Stimulated activated CD8-positive, alpha-beta memory T cell treated with anti-CD3 and anti-CD28 coated beads, Interleukin-12 subunit alpha, Interleukin-12 subunit beta, amount 100 ng/mL, for 24 hours (primary cell): ENCODE data around the gene UST.

Experiments
- DNase-seq: peaks from one replicate; pipeline ENCODE4 v3.0.0-alpha.2; 2020; ENCODE audit errors: extremely low read depth

Gene UST

GRCh38 chr6:148803979-148804378 is 57.1 kb downstream of the UST start:
- DNase-seq: no peak

GRCh38 chr6:148805777-148806176 is 58.9 kb downstream of the UST start:
- DNase-seq: no peak

- DNase-seq: no peak
Observed at GRCh38 chr6:148807784-148808183, 61.0 kb downstream of the UST start.

GRCh38 chr6:148808786-148809304 is 62.0 kb downstream of the UST start:
- no peak for DNase-seq

- no peak for DNase-seq
Observed at GRCh38 chr6:148811459-148811858, 64.6 kb downstream of the UST start.

- no peak for DNase-seq
Observed at GRCh38 chr6:148814082-148814790, 67.4 kb downstream of the UST start.

- DNase-seq: no peak
Observed at GRCh38 chr6:148814869-148815268, 68.0 kb downstream of the UST start.

- DNase-seq: no peak
Observed at GRCh38 chr6:148816117-148816516, 69.3 kb downstream of the UST start.

- DNase-seq: no peak
Observed at GRCh38 chr6:148817689-148818088, 70.9 kb downstream of the UST start.

- DNase-seq: no peak
Observed at GRCh38 chr6:148818939-148819575, 72.2 kb downstream of the UST start.

- DNase-seq: no peak
Observed at GRCh38 chr6:148819852-148820251, 73.0 kb downstream of the UST start.

- no peak for DNase-seq
Observed at GRCh38 chr6:148822819-148823218, 76.0 kb downstream of the UST start.

GRCh38 chr6:148824291-148824690 is 77.5 kb downstream of the UST start:
- no peak for DNase-seq

- DNase-seq: no peak
Observed at GRCh38 chr6:148824960-148825359, 78.1 kb downstream of the UST start.

- DNase-seq: no peak
Observed at GRCh38 chr6:148825492-148825891, 78.7 kb downstream of the UST start.

- DNase-seq: no peak
Observed at GRCh38 chr6:148827416-148828045, 80.7 kb downstream of the UST start.

- no peak for DNase-seq
Observed at GRCh38 chr6:148828047-148828446, 81.2 kb downstream of the UST start.

- DNase-seq: no peak
Observed at GRCh38 chr6:148829415-148830101, 82.7 kb downstream of the UST start.

- no peak for DNase-seq
Observed at GRCh38 chr6:148830614-148831013, 83.8 kb downstream of the UST start.

- DNase-seq: no peak
Observed at GRCh38 chr6:148831064-148831463, 84.2 kb downstream of the UST start.

- DNase-seq: no peak
Observed at GRCh38 chr6:148831531-148831930, 84.7 kb downstream of the UST start.

- DNase-seq: no peak
Observed at GRCh38 chr6:148835920-148836441, 89.2 kb downstream of the UST start.
